Caco-2 (cell line): ENCODE measurements around the gene WDR59. TPM values are rescaled to one million over a fixed set of nuclear protein-coding genes. Genes with fewer than 3 reads are reported as not detected.

Experiments used
- BruUV-seq: library from RNA; stranded (reverse); fragments of 400-500 nt; replicated peaks from 2 replicates; lab custom pipeline; 2021; lab: Mats Ljungman, UMichigan
- CTCF ChIA-PET: fragments of 300-600 bp; sonication (Branson Sonifier 250); formaldehyde crosslinking; loops from one replicate; lab custom pipeline; 2022; ENCODE audit warnings: antibody characterized with exemption; lab: Charles Lee
- POLR2A ChIA-PET: fragments of 300-600 bp; sonication (Branson Sonifier 250); formaldehyde crosslinking; loops from one replicate; lab custom pipeline; 2022; ENCODE audit warnings: antibody characterized with exemption; lab: Charles Lee
- DNase-seq, 2 experiments: peaks; one replicate each; pipeline versions ENCODE4 v3.0.0 to v3.0.0-alpha.2; 2020 to 2022
- H3K27me3 ChIP-seq: replicated peaks from 2 replicates; pipeline ENCODE4 v1.6.0; 2011; ENCODE audit warnings: low read length; ENCODE audit not compliant: control insufficient read depth, insufficient read depth
- H3K36me3 ChIP-seq: 2 replicates; pipeline ENCODE4 v1.5.1; 2011; ENCODE audit warnings: low read length; ENCODE audit not compliant: control insufficient read depth, insufficient read depth
- H3K4me1 ChIP-seq: fragments of 250-450 bp; sonication (Bioruptor Pico); 2 replicates; pipeline ENCODE4 v1.5.1; 2020; ENCODE audit warnings: mild to moderate bottlenecking
- H3K4me3 ChIP-seq: 2 replicates; pipeline ENCODE4 v1.5.1; 2011; ENCODE audit warnings: low read depth, mild to moderate bottlenecking, control low read depth, low read length
- H3K9me3 ChIP-seq: fragments of 250-450 bp; sonication (Bioruptor Pico); 2 replicates; pipeline ENCODE4 v1.5.1; 2020; ENCODE audit warnings: mild to moderate bottlenecking, moderate library complexity
- H3K27ac Mint-ChIP-seq: one replicate; pipeline ENCODE4 v1.8.0; 2022; ENCODE audit warnings: mixed read lengths; ENCODE audit not compliant: unreplicated experiment
- H3K27me3 Mint-ChIP-seq: one replicate; pipeline ENCODE4 v1.8.0; 2022; ENCODE audit warnings: mixed read lengths; ENCODE audit not compliant: insufficient read depth, unreplicated experiment
- H3K36me3 Mint-ChIP-seq: one replicate; pipeline ENCODE4 v1.8.0; 2022; ENCODE audit warnings: mild to moderate bottlenecking, mixed read lengths; ENCODE audit not compliant: insufficient read depth, unreplicated experiment
- H3K4me1 Mint-ChIP-seq: one replicate; pipeline ENCODE4 v1.8.0; 2022; ENCODE audit warnings: low read depth, mixed read lengths; ENCODE audit not compliant: unreplicated experiment
- H3K4me3 Mint-ChIP-seq: one replicate; pipeline ENCODE4 v1.8.0; 2022; ENCODE audit warnings: mild to moderate bottlenecking, moderate library complexity, mixed read lengths; ENCODE audit not compliant: unreplicated experiment
- H3K9me3 Mint-ChIP-seq: one replicate; pipeline ENCODE4 v1.8.0; 2022; ENCODE audit warnings: mixed read lengths; ENCODE audit not compliant: unreplicated experiment
- intact Hi-C: fragments of 100-400 bp; cut with micrococcal nuclease; formaldehyde crosslinking; loops from one replicate; pipeline ENCODE4 v1.10.0; 2022; ENCODE audit not compliant: unreplicated experiment
- total RNA-seq: library from RNA; stranded (reverse); gene quantifications from 2 replicates; pipeline ENCODE4 v1.2.3, GENCODE V29; 2022
- TF ChIP-seq, protein P1 (sequence below), 2 experiments: fragments of 200-600 bp in 1 of 2; IDR thresholded peaks; 1 replicate in 1 of 2; 2 replicates in 1 of 2; pipeline versions ENCODE4 v1.5.1 to v1.8.0; 2011 to 2022; ENCODE audit warnings: antibody characterized with exemption in 1 of 2, control low read depth in 1 of 2, inconsistent platforms in 1 of 2, low read depth in 1 of 2, low read length in 1 of 2, mild to moderate bottlenecking in 1 of 2, moderate library complexity in 1 of 2; ENCODE audit not compliant: insufficient read depth in 1 of 2, severe bottlenecking in 1 of 2, unreplicated experiment in 1 of 2

The WDR59 gene
- total RNA-seq, 1 experiment from 2014 or later, result 148 TPM

DNA sequence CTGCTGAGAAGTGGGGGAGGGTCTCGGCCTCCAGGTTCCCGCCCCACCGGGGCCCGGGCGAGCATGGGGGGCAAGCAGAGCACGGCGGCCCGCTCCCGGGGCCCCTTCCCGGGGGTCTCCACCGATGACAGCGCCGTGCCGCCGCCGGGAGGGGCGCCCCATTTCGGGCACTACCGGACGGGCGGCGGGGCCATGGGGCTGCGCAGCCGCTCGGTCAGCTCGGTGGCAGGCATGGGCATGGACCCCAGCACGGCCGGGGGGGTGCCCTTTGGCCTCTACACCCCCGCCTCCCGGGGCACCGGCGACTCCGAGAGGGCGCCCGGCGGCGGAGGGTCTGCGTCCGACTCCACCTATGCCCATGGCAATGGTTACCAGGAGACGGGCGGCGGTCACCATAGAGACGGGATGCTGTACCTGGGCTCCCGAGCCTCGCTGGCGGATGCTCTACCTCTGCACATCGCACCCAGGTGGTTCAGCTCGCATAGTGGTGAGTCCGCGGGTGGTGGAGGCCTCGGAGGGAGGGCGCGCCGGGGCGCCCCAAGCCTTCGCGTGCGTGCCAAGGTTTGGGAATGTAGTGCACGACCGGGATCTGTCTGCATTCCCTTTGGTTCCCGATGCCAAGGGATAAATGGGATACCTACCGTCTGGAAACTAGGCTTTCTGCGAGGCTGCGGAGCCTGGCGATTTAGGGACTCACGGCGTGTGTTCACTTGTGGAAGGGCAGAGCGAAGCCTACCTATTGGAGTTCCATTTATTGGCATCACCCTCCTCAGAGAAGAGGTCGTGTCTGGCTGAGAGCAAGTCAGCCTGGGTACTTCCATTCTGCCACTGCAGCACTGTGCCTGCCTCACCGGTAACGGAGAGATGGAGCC lies 14.9 kb upstream of the WDR59 start:
- H3K27me3 ChIP-seq, result no peaks in the 10 kb centered on the region
- peak; percentile 67 to 74 for DNase-seq
- peaks cover 46% of the 10 kb centered on the region for H3K4me1 ChIP-seq
- Mint-ChIP-seq H3K9me3 (no peaks in the 10 kb centered on the region), H3K27ac (peak overlapping the region; percentile 84), H3K36me3 (peaks cover 16% of the 10 kb centered on the region), H3K4me3 (peak overlapping the region; percentile 95), H3K4me1 (peaks cover 51% of the 10 kb centered on the region), H3K27me3 (no peaks in the 10 kb centered on the region)
- 0 out of 2 replicates have a peak, but pooled peaks cover 1% of the 10 kb centered on the region for H3K36me3 ChIP-seq
- ChIA-PET CTCF (interaction anchor here (0.8 kb wide), 1 partner anchor 111 kb away, joined by 4 read pairs; no protein-coding TSS in a partner anchor), POLR2A (no interaction called here)
- no peaks in the 10 kb centered on the region for H3K9me3 ChIP-seq
- no TSS peak for BruUV-seq
- H3K4me3 ChIP-seq, result peak overlapping the region; percentile 88
- intact Hi-C loops, result loop anchor here (2.0 kb wide), 1 partner anchor 29 kb away; no protein-coding TSS in a partner anchor
- TF ChIP-seq, protein P1, sequence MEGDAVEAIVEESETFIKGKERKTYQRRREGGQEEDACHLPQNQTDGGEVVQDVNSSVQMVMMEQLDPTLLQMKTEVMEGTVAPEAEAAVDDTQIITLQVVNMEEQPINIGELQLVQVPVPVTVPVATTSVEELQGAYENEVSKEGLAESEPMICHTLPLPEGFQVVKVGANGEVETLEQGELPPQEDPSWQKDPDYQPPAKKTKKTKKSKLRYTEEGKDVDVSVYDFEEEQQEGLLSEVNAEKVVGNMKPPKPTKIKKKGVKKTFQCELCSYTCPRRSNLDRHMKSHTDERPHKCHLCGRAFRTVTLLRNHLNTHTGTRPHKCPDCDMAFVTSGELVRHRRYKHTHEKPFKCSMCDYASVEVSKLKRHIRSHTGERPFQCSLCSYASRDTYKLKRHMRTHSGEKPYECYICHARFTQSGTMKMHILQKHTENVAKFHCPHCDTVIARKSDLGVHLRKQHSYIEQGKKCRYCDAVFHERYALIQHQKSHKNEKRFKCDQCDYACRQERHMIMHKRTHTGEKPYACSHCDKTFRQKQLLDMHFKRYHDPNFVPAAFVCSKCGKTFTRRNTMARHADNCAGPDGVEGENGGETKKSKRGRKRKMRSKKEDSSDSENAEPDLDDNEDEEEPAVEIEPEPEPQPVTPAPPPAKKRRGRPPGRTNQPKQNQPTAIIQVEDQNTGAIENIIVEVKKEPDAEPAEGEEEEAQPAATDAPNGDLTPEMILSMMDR (IDR thresholded peaks at IDR 0.05; ENCODE audit: insufficient read depth in 1 of 2, low read depth in 1 of 2, low read length in 1 of 2, severe bottlenecking in 1 of 2, unreplicated experiment in 1 of 2), result no peak

DNA sequence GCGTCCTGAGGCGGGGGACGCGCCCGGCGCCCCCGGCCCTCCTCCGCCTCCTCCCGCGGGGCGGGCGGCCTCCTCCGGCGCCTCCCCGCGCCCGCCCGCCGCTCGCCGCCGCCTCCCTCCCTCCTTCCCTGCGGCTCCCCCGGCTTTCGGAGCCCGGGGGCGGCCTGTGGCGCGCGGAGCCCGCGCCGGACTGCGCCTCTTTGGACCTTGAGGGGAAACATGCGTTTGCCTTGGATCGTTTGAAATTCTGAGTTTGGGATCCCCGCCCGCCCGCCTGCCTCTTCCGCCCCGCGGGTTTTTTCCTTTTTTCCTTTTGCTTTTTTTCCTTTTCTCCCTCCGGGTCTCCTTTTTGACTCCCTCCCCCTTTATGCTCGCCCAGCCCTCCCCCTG lies 14.3 kb upstream of the WDR59 start:
- H3K4me3 ChIP-seq, result peak overlapping the region; percentile 88
- no peaks in the 10 kb centered on the region for H3K9me3 ChIP-seq
- POLR2A ChIA-PET, result no interaction called here
- DNase-seq, result peak in 1 of 2 experiments; percentile 54
- Mint-ChIP-seq H3K4me3 (peak overlapping the region; percentile 95), H3K36me3 (peaks cover 16% of the 10 kb centered on the region), H3K27me3 (no peaks in the 10 kb centered on the region), H3K4me1 (peaks cover 52% of the 10 kb centered on the region), H3K27ac (peak overlapping the region; percentile 84), H3K9me3 (no peaks in the 10 kb centered on the region)
- H3K27me3 ChIP-seq, result no peaks in the 10 kb centered on the region
- no TSS peak for BruUV-seq
- H3K36me3 ChIP-seq, result 0 out of 2 replicates have a peak, but pooled peaks cover 1% of the 10 kb centered on the region
- peaks cover 52% of the 10 kb centered on the region for H3K4me1 ChIP-seq
- intact Hi-C loops, result no loop called here
- TF ChIP-seq, protein P1 (IDR thresholded peaks at IDR 0.05; ENCODE audit: insufficient read depth in 1 of 2, low read depth in 1 of 2, low read length in 1 of 2, severe bottlenecking in 1 of 2, unreplicated experiment in 1 of 2), result no peak
- CTCF ChIA-PET, result interaction anchor here (0.8 kb wide), 1 partner anchor 112 kb away, joined by 4 read pairs; no protein-coding TSS in a partner anchor

DNA sequence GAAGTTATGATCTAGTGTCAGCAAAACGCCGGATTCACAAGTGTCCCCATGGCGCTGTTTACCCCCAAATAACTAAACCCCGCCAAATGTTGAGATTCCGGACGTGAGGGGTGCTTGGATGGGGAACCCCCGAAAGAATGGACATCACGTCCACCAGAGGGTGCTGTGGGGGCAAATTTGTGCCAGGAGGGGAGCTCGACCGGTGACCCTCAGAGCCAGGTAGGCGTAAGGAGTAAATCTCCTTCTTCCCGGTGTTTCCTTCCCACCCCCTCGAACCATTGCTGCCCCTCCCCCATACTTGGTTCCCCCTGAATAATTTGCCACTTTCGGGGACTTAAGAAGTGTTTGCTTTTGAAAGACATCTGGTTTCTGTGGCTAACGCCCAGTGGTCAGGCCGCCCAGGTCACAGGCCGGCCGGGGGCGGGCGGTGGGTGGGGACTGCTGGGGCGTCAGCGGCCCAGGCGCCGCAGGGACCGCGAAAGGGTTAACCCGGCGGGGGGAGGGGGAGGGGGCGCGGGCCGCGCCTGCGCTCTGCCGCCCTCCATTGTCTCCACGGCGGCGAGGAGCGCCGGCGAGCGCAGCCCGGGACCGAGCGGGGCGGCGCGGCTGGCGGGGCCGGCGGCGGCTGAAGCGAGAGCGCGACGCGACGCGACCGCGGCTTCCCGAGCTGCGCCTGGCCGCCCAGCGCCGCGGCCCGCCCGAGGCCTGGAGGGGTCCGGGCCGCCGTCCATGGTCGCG lies 13.7 kb upstream of the WDR59 start, which contains the start of gene ZNRF1:
Gene ZNRF1, plus strand, starts transcription at position 544 of the 738 bp plus-strand sequence. CDS start 648 bp downstream, outside the sequence.
- peak; percentile 92 to 94 for DNase-seq
- peak within 1 kb of the TSS; percentile 88 for H3K4me3 ChIP-seq
- peaks cover 1% of the 10 kb centered on the region; the same call in 1 of the 2 replicates for H3K36me3 ChIP-seq
- ChIA-PET POLR2A (interaction anchor here (0.9 to 1.3 kb wide), 4 partner anchors 10 to 113 kb away, joined by 4 to 18 read pairs (median 6); partner anchors contain the start of gene WDR59), CTCF (interaction anchor here (0.5 to 2.2 kb wide), 13 partner anchors 10 to 201 kb away, joined by 3 to 112 read pairs (median 3); partner anchors contain the start of gene WDR59)
- H3K4me1 ChIP-seq, result peaks cover 57% of the 10 kb centered on the region
- no peaks in the 10 kb centered on the region for H3K9me3 ChIP-seq
- no TSS peak for BruUV-seq
- Mint-ChIP-seq H3K27me3 (no peaks in the 10 kb centered on the region), H3K4me1 (peaks cover 55% of the 10 kb centered on the region), H3K4me3 (peak within 1 kb of the TSS; percentile 95), H3K27ac (peak within 1 kb of the TSS; percentile 85), H3K36me3 (peaks cover 16% of the 10 kb centered on the region), H3K9me3 (no peaks in the 10 kb centered on the region)
- no peaks in the 10 kb centered on the region for H3K27me3 ChIP-seq
- intact Hi-C loops, result loop anchor here (1.0 kb wide), 3 partner anchors 72 to 113 kb away; no protein-coding TSS in a partner anchor
- TF ChIP-seq, protein P1 (IDR thresholded peaks at IDR 0.05; ENCODE audit: insufficient read depth in 1 of 2, low read depth in 1 of 2, low read length in 1 of 2, severe bottlenecking in 1 of 2, unreplicated experiment in 1 of 2), result peak; percentile 89 to 95
